DMS79 (cell line): ENCODE measurements around the gene GAB3.
"Not testable (repeated sequence)": the region's sequence is repeated elsewhere in the genome, so short reads cannot be mapped to it uniquely, and the experiment has no call there.

ENCODE experiments used
- DNase-seq: peaks from one replicate; lab custom pipeline; 2025; lab: John Stamatoyannopoulos, UW

GAB3 gene

GRCh38 chrX:154655346-154655745 is 95.5 kb downstream of the GAB3 start:
- no peak for DNase-seq

GRCh38 chrX:154654925-154655324 is 96.0 kb downstream of the GAB3 start:
- no peak for DNase-seq

GRCh38 chrX:154654372-154654771 is 96.5 kb downstream of the GAB3 start:
- no peak for DNase-seq

- not testable (repeated sequence) for DNase-seq
These were observed 97.5 kb downstream of the GAB3 start, which contains the start of gene CTAG2 for GRCh38 chrX:154653413-154653812. Gene CTAG2, minus strand, starts transcription at chrX:154653579. Its CDS starts 64 bp downstream, at chrX:154653515.

- DNase-seq = no peak
These were observed 97.9 kb downstream of the GAB3 start for GRCh38 chrX:154653048-154653401.

- no peak for DNase-seq
These were observed 98.4 kb downstream of the GAB3 start for GRCh38 chrX:154652311-154653047.

GRCh38 chrX:154650221-154650510 is 100.7 kb downstream of the GAB3 start:
- DNase-seq = no peak

- DNase-seq = no peak
These were observed 101.2 kb downstream of the GAB3 start for GRCh38 chrX:154649503-154650220.

GRCh38 chrX:154648931-154649330 is 101.9 kb downstream of the GAB3 start:
- DNase-seq = no peak

GRCh38 chrX:154645745-154646378 is 105.0 kb downstream of the GAB3 start:
- DNase-seq = not testable (repeated sequence)

GRCh38 chrX:154643708-154644107 is 107.2 kb downstream of the GAB3 start:
- DNase-seq = not testable (repeated sequence)

GRCh38 chrX:154641740-154642139 is 109.1 kb downstream of the GAB3 start:
- not testable (repeated sequence) for DNase-seq

GRCh38 chrX:154633661-154634060 is 117.2 kb downstream of the GAB3 start:
- DNase-seq = not testable (repeated sequence)

- not testable (repeated sequence) for DNase-seq
These were observed 119.9 kb downstream of the GAB3 start for GRCh38 chrX:154630949-154631348.

GRCh38 chrX:154628960-154629359 is 121.9 kb downstream of the GAB3 start:
- DNase-seq = not testable (repeated sequence)
